SK-N-MC (cell line): ENCODE data around the gene CELF2.

ENCODE experiments used
- EZH2 ChIP-seq: fragments of 200-600 bp; sonication (generic); IDR thresholded peaks from one replicate; pipeline ENCODE4 v1.6.1; 2017; ENCODE audit warnings: antibody characterized with exemption
- FOXP2 ChIP-seq: optimal IDR thresholded peaks from 2 replicates; pipeline ENCODE3; 2011; ENCODE audit warnings: mild to moderate bottlenecking, moderate library complexity; ENCODE audit not compliant: insufficient read depth; ENCODE audit errors: extremely low read length, control extremely low read depth

GRCh38 chr10:11120711-11121110 is 103.0 kb downstream of the CELF2 start:
- TF ChIP-seq EZH2 (no peak), FOXP2 (no peak)
